H1 (cell line): ENCODE measurements around the gene SPPL2B. TPM values are rescaled to one million over a fixed set of nuclear protein-coding genes. Genes with fewer than 3 reads are reported as not detected.

Source experiments
- CTCF ChIA-PET: fragments of 300-600 bp; sonication (Branson Sonifier 250); formaldehyde crosslinking; loops from one replicate; lab custom pipeline; 2021; ENCODE audit not compliant: partially characterized antibody; lab: Charles Lee
- POLR2A ChIA-PET: fragments of 300-600 bp; sonication (Branson Sonifier 250); formaldehyde crosslinking; loops from one replicate; lab custom pipeline; 2021; ENCODE audit warnings: inconsistent platforms; ENCODE audit not compliant: partially characterized antibody; lab: Charles Lee
- DNase-seq, 2 experiments: peaks; one replicate each; pipeline versions ENCODE4 v3.0.0 to v3.0.0-alpha.2; 2010 to 2022; ENCODE audit warnings: low spot score in 2 of 2, low read depth in 1 of 2, mixed read lengths in 1 of 2
- FAIRE-seq: peaks from 2 replicates; lab custom pipeline; 2011; peaks lifted over from hg19 to GRCh38; lab: Jason Lieb, UNC
- H2AFZ ChIP-seq: 2 replicates; pipeline ENCODE4 v1.8.1; 2012; ENCODE audit warnings: low read length, inconsistent platforms
- H2AK5ac ChIP-seq: 2 replicates; pipeline ENCODE4 v1.6.1; 2013; ENCODE audit warnings: low read depth, low read length
- H2BK120ac ChIP-seq: replicated peaks from 2 replicates; pipeline ENCODE3; 2013; ENCODE audit warnings: low read depth, low read length, inconsistent platforms
- H2BK12ac ChIP-seq: 2 replicates; pipeline ENCODE4 v1.6.1; 2013; ENCODE audit warnings: low read depth, low read length
- H2BK15ac ChIP-seq: 2 replicates; pipeline ENCODE4 v1.6.1; 2013; ENCODE audit warnings: low read length
- H2BK20ac ChIP-seq: 2 replicates; pipeline ENCODE4 v1.6.1; 2013; ENCODE audit warnings: low read length
- H2BK5ac ChIP-seq: 2 replicates; pipeline ENCODE4 v1.6.1; 2013; ENCODE audit warnings: low read depth, low read length
- H3K14ac ChIP-seq: 2 replicates; pipeline ENCODE4 v1.6.1; 2013; ENCODE audit warnings: inconsistent platforms; ENCODE audit not compliant: insufficient read length
- H3K18ac ChIP-seq: 2 replicates; pipeline ENCODE4 v1.6.1; 2013; ENCODE audit warnings: low read length; ENCODE audit errors: extremely low read depth
- H3K23ac ChIP-seq: 2 replicates; pipeline ENCODE4 v1.6.1; 2013; ENCODE audit warnings: inconsistent platforms; ENCODE audit not compliant: insufficient read length
- H3K23me2 ChIP-seq: 2 replicates; pipeline ENCODE4 v1.6.1; 2013; ENCODE audit warnings: low read depth, low read length
- H3K27ac ChIP-seq: 2 replicates; pipeline ENCODE4 v1.6.1; 2011; ENCODE audit warnings: low read depth, low read length, inconsistent platforms
- H3K27me3 ChIP-seq, 4 experiments: replicated peaks in 1 of 4; 1 replicate in 1 of 4; 2 replicates in 3 of 4; pipeline versions ENCODE4 v1.6.1 to v1.8.1; 2011 to 2013; ENCODE audit warnings: low read length in 3 of 4, mild to moderate bottlenecking in 3 of 4, inconsistent platforms in 2 of 4, mixed read lengths in 2 of 4, moderate library complexity in 1 of 4; ENCODE audit not compliant: control insufficient read depth in 3 of 4, insufficient read depth in 3 of 4; ENCODE audit errors: extremely low read depth in 1 of 4
- H3K36me3 ChIP-seq, 4 experiments: 2 replicates each; pipeline versions ENCODE4 v1.6.1 to v1.8.1; 2011 to 2013; ENCODE audit warnings: mild to moderate bottlenecking in 4 of 4, low read length in 3 of 4, moderate library complexity in 2 of 4, control low read depth in 1 of 4, inconsistent platforms in 1 of 4; ENCODE audit not compliant: insufficient read depth in 4 of 4, control insufficient read depth in 2 of 4
- H3K4ac ChIP-seq: replicated peaks from 2 replicates; pipeline ENCODE3; 2013; ENCODE audit warnings: low read length, low read depth, mixed read lengths, inconsistent platforms; ENCODE audit not compliant: insufficient read length
- H3K4me1 ChIP-seq, 4 experiments: replicated peaks in 1 of 4; 1 replicate in 1 of 4; 2 replicates in 3 of 4; pipeline versions ENCODE4 v1.6.1 to v1.8.1; 2011 to 2013; ENCODE audit warnings: low read length in 3 of 4, inconsistent platforms in 2 of 4, mixed read lengths in 1 of 4; ENCODE audit not compliant: insufficient read depth in 4 of 4, control insufficient read depth in 3 of 4
- H3K4me2 ChIP-seq, 2 experiments: 2 replicates each; pipeline versions ENCODE4 v1.6.1 to v1.8.1; 2011 to 2013; ENCODE audit warnings: low read depth in 2 of 2, low read length in 2 of 2, control low read depth in 1 of 2, inconsistent platforms in 1 of 2, mild to moderate bottlenecking in 1 of 2; ENCODE audit not compliant: insufficient read depth in 1 of 2
- H3K4me3 ChIP-seq, 4 experiments: fragments of 200-600, 300-600 bp in 1 of 4; sonication (generic), shearing (Covaris generic), sonication (Bioruptor Twin) in 1 of 4; 2 replicates each; pipeline versions ENCODE4 v1.5.1 to v1.8.1; 2011 to 2016; ENCODE audit warnings: low read length in 4 of 4, low read depth in 3 of 4, control low read depth in 2 of 4, inconsistent platforms in 2 of 4, mild to moderate bottlenecking in 2 of 4, mixed read lengths in 1 of 4, moderate library complexity in 1 of 4; ENCODE audit not compliant: insufficient read depth in 2 of 4; ENCODE audit errors: extremely low read depth in 1 of 4
- H3K56ac ChIP-seq: replicated peaks from 2 replicates; pipeline ENCODE3; 2013; ENCODE audit warnings: low read depth, mild to moderate bottlenecking, mixed read lengths, low read length, inconsistent platforms; ENCODE audit not compliant: insufficient read length
- H3K79me1 ChIP-seq: 2 replicates; pipeline ENCODE4 v1.6.1; 2013; ENCODE audit warnings: low read depth, low read length, control low read depth
- H3K79me2 ChIP-seq, 2 experiments: 2 replicates each; pipeline versions ENCODE4 v1.6.1 to v1.8.1; 2012 to 2013; ENCODE audit warnings: low read length in 2 of 2, mild to moderate bottlenecking in 2 of 2, inconsistent platforms in 1 of 2; ENCODE audit not compliant: insufficient read depth in 2 of 2, control insufficient read depth in 1 of 2
- H3K9ac ChIP-seq, 4 experiments: replicated peaks in 1 of 4; 1 replicate in 1 of 4; 2 replicates in 3 of 4; pipeline versions ENCODE4 v1.6.1 to v1.8.1; 2011 to 2013; ENCODE audit warnings: low read depth in 3 of 4, low read length in 3 of 4, control low read depth in 2 of 4, mild to moderate bottlenecking in 2 of 4, moderate library complexity in 2 of 4, inconsistent platforms in 1 of 4; ENCODE audit errors: extremely low read depth in 1 of 4
- H3K9me3 ChIP-seq, 2 experiments: 2 replicates each; pipeline versions ENCODE4 v1.6.1 to v1.8.1; 2012 to 2013; ENCODE audit warnings: mild to moderate bottlenecking in 2 of 2, moderate library complexity in 2 of 2, control low read depth in 1 of 2, inconsistent platforms in 1 of 2, low read depth in 1 of 2, low read length in 1 of 2, mixed read lengths in 1 of 2; ENCODE audit not compliant: insufficient read depth in 2 of 2
- H4K20me1 ChIP-seq, 2 experiments: replicated peaks in 1 of 2; 2 replicates each; pipeline versions ENCODE3 to v1.8.1; 2011 to 2013; ENCODE audit warnings: inconsistent platforms in 2 of 2, low read length in 2 of 2, mild to moderate bottlenecking in 1 of 2; ENCODE audit not compliant: insufficient read depth in 2 of 2, control insufficient read depth in 1 of 2
- H4K5ac ChIP-seq: 2 replicates; pipeline ENCODE4 v1.6.1; 2013; ENCODE audit warnings: low read length, low read depth, mixed read lengths, inconsistent platforms; ENCODE audit not compliant: insufficient read length
- H4K8ac ChIP-seq: 2 replicates; pipeline ENCODE4 v1.8.0; 2013; ENCODE audit warnings: mild to moderate bottlenecking, moderate library complexity, low read length, inconsistent platforms; ENCODE audit not compliant: insufficient read depth; ENCODE audit errors: extremely low read depth
- H4K91ac ChIP-seq: replicated peaks from 2 replicates; pipeline ENCODE3; 2013; ENCODE audit warnings: low read length, mixed read lengths, inconsistent platforms; ENCODE audit not compliant: insufficient read length
- CBX8 ChIP-seq: fragments of 300-800, 300-1000 bp; sonication (generic); IDR thresholded peaks from 2 replicates; pipeline ENCODE4 v1.7.1; 2016; ENCODE audit warnings: low read depth, low read length, borderline replicate concordance
- CHD2 ChIP-seq: IDR thresholded peaks from 2 replicates; pipeline ENCODE4 v1.6.1; 2012; ENCODE audit warnings: low read length, improper control_type of control experiment
- EP300 ChIP-seq, 2 experiments: IDR thresholded peaks; 1 replicate in 1 of 2; 2 replicates in 1 of 2; pipeline ENCODE4 v1.6.1; 2011 to 2012; ENCODE audit warnings: low read depth in 2 of 2, low read length in 2 of 2, mild to moderate bottlenecking in 2 of 2, borderline replicate concordance in 1 of 2, inconsistent platforms in 1 of 2, moderate library complexity in 1 of 2
- JUND ChIP-seq: IDR thresholded peaks from 2 replicates; pipeline ENCODE4 v1.6.1; 2011; ENCODE audit warnings: mild to moderate bottlenecking, improper control_type of control experiment, low read length
- POLR2A ChIP-seq, 2 experiments: IDR thresholded peaks; 1 replicate in 1 of 2; 2 replicates in 1 of 2; pipeline ENCODE4 v1.6.1; 2011; ENCODE audit warnings: low read depth in 2 of 2, low read length in 2 of 2, mild to moderate bottlenecking in 2 of 2; ENCODE audit errors: control extremely low read depth in 1 of 2
- SP1 ChIP-seq: IDR thresholded peaks from 2 replicates; pipeline ENCODE4 v1.6.1; 2011; ENCODE audit warnings: low read depth, low read length
- SP4 ChIP-seq: IDR thresholded peaks from 2 replicates; pipeline ENCODE4 v1.6.1; 2012; ENCODE audit warnings: low read length, inconsistent platforms
- TAF1 ChIP-seq: IDR thresholded peaks from 2 replicates; pipeline ENCODE4 v1.6.1; 2011; ENCODE audit warnings: mild to moderate bottlenecking, low read depth, low read length
- TCF12 ChIP-seq: IDR thresholded peaks from 2 replicates; pipeline ENCODE4 v1.6.1; 2011; ENCODE audit warnings: low read depth, mild to moderate bottlenecking, low read length
- WGBS, 2 experiments: shearing (Covaris generic) in 1 of 2; methylation state at CpG; one replicate each; pipeline versions ENCODE4 v1.1.6 to v1.1.7; 2013 to 2015; ENCODE audit warnings: low lambda C conversion rate in 2 of 2, mixed read lengths in 2 of 2, inconsistent platforms in 1 of 2, low coverage in 1 of 2, missing lambda C conversion rate in 1 of 2; ENCODE audit not compliant: insufficient replicate concordance in 2 of 2, insufficient coverage in 1 of 2, insufficient read length in 1 of 2; ENCODE audit errors: extremely low coverage in 1 of 2, missing lambda C conversion rate in 1 of 2; 5-methylcytosine and 5-hydroxymethylcytosine counted together
- polyA plus RNA-seq, 7 experiments: library from polyadenylated mRNA; depleted of rRNA in 3 of 7; stranded (reverse) in 5 of 7; unstranded in 2 of 7; fragments of >200 nt in 5 of 7; fragments of 200-250 nt in 2 of 7; gene quantifications; 1 replicate in 5 of 7; 2 replicates in 1 of 7; 4 replicates in 1 of 7; pipeline versions ENCODE4 v1.2.1 to v1.2.3, GENCODE V29; 2011 to 2013; ENCODE audit warnings: missing spikeins in 2 of 7, mixed read lengths in 2 of 7
- total RNA-seq: library from RNA; stranded (reverse); fragmentation: NEBNext Ultra II Directional; extraction: Animal tissue kit (Norgen Biotek cat#: 25700); gene quantifications from 2 replicates; pipeline ENCODE4 v1.2.1, GENCODE V29; 2021
- TF ChIP-seq, protein P1 (sequence below), 3 experiments: IDR thresholded peaks; 1 replicate in 2 of 3; 2 replicates in 1 of 3; pipeline versions ENCODE4 v1.5.1 to v1.6.1; 2011; ENCODE audit warnings: low read length in 3 of 3, mild to moderate bottlenecking in 3 of 3, inconsistent platforms in 2 of 3, low read depth in 1 of 3, moderate library complexity in 1 of 3; ENCODE audit not compliant: insufficient read depth in 1 of 3; ENCODE audit errors: control extremely low read depth in 1 of 3

Gene SPPL2B
- total and polyA plus RNA-seq, 2 of the 8 experiments (the other 6 are each of a cell fraction or from before 2014, with no cell fraction given): 34.8 to 55.7 TPM

DNA sequence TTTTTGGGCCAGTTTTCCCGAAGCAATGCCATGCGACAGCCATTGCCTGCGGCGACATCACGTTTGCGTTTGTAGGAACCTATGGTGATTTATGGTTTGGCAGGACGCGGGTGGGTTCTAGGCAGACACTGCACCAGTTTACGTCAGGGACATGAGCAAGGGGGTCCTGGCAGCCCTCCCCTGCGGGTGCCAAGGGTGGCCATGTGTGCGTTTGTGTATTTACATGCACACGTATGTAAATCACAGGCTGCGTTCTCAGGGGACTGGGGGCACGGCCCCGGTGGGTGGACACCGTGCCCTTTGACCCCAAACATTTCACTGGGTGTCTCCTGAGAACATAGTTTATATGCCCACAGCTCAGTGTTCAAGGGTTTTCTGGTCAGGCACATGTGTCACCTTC is 22.2 kb downstream of the SPPL2B start:
- Histone ChIP-seq H3K4me1 (no peaks in the 10 kb centered on the region), H3K56ac (no peak overlapping the region), H2BK20ac (no peak overlapping the region), H3K18ac (no peak overlapping the region), H3K27ac (no peak overlapping the region), H3K79me2 (no peaks in the 10 kb centered on the region), H3K9me3 (no peaks in the 10 kb centered on the region), H4K91ac (no peak overlapping the region), H2BK12ac (no peak overlapping the region), H3K4me3 (no peak overlapping the region), H4K20me1 (peaks cover 0 to 5% of the 10 kb centered on the region in 2 experiments), H3K23ac (no peak overlapping the region), H3K9ac (no peak overlapping the region), H3K14ac (no peak overlapping the region), H2AFZ (no peak overlapping the region), H3K79me1 (no peaks in the 10 kb centered on the region), H3K36me3 (peaks cover 0 to 7% (median 2%) of the 10 kb centered on the region in 4 experiments; a peak in 3 of 8 replicates), H3K27me3 (no peaks in the 10 kb centered on the region), H2AK5ac (no peak overlapping the region), H2BK120ac (no peak overlapping the region), H4K5ac (no peak overlapping the region), H3K4me2 (no peak overlapping the region), H3K23me2 (no peaks in the 10 kb centered on the region), H3K4ac (no peak overlapping the region), H2BK15ac (no peak overlapping the region), H4K8ac (no peak overlapping the region), H2BK5ac (no peak overlapping the region)
- CTCF ChIA-PET: no interaction called here
- DNase-seq (no peak), FAIRE-seq (no peak)
- 92% methylated on average over 16 of the region's 16 CpGs; no CpG with 5 or more reads in 1 of the 2 experiments for WGBS, 2 experiments
- POLR2A ChIA-PET: interaction anchor here (0.6 to 1.1 kb wide), 2 partner anchors 11 to 13 kb away, joined by 3 to 4 read pairs; no protein-coding TSS in a partner anchor
- TF ChIP-seq JUND (no peak), TAF1 (no peak), TCF12 (no peak), EP300 (IDR thresholded peaks at IDR 0.05; ENCODE audit: borderline replicate concordance in 1 of 2, low read depth in 2 of 2, low read length in 2 of 2) (no peak), CBX8 (no peak), SP4 (no peak), SP1 (no peak), POLR2A (IDR thresholded peaks at IDR 0.05; ENCODE audit: control extremely low read depth in 1 of 2, low read depth in 2 of 2, low read length in 2 of 2) (no peak), CHD2 (no peak)
- TF ChIP-seq, protein P1, sequence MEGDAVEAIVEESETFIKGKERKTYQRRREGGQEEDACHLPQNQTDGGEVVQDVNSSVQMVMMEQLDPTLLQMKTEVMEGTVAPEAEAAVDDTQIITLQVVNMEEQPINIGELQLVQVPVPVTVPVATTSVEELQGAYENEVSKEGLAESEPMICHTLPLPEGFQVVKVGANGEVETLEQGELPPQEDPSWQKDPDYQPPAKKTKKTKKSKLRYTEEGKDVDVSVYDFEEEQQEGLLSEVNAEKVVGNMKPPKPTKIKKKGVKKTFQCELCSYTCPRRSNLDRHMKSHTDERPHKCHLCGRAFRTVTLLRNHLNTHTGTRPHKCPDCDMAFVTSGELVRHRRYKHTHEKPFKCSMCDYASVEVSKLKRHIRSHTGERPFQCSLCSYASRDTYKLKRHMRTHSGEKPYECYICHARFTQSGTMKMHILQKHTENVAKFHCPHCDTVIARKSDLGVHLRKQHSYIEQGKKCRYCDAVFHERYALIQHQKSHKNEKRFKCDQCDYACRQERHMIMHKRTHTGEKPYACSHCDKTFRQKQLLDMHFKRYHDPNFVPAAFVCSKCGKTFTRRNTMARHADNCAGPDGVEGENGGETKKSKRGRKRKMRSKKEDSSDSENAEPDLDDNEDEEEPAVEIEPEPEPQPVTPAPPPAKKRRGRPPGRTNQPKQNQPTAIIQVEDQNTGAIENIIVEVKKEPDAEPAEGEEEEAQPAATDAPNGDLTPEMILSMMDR (IDR thresholded peaks at IDR 0.05; ENCODE audit: control extremely low read depth in 1 of 3, insufficient read depth in 1 of 3, low read depth in 1 of 3, low read length in 3 of 3): no peak
